GM18511 (cell line): ENCODE measurements around the gene RBM5.

Experiments used
- ATAC-seq: cut with Tn5 transposase; IDR thresholded peaks from one replicate; pipeline ENCODE4 v1.9.1; 2021; ENCODE audit warnings: mild to moderate bottlenecking, moderate library complexity; ENCODE audit not compliant: unreplicated experiment

Gene RBM5

DNA sequence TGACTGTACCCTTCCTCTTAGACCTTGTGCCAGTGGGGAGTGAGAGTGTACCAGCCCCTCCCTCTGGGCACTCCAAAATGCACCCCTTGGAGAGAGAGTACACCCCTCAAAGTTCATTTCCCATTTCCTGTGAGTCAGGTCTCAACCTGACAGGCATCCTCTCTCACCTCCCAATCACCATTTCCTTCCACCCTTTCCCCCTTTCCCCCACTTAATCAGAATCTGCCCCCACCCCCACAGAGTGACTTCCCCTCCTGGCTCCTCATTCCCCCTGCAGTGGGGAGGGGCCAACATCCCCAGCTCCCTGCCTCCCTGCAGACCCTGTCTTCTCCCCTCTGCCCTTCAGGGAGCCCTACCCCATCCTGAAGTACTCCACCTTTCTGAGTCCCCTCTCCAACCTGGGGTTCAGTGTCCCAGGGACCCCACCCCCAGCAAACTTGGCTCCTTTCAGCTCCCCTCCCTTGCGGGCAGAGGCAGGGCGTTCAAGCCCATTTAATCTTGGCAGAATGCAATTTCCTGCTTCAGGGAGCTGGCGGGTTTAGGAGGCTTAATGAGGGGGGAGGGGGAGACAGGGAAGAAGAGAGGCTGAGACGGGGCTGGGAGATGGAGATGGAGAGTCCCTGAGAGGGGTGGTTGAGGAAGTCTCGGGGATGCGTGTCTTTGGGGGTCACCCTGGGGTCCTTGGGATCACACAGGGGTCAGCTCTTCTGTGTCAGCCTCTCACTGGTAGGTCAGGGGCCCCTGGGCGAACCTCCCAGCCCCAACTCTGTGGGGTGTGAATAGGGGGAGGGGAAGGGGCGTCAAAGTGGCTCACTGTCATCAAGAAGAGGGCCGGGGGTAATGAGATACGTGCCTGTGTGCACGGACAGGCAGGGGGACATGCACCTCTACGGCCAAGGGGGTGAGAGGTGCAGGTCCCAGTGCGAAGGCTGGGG lies 49.8 kb downstream of the RBM5 start:
- ATAC-seq: no peak

DNA sequence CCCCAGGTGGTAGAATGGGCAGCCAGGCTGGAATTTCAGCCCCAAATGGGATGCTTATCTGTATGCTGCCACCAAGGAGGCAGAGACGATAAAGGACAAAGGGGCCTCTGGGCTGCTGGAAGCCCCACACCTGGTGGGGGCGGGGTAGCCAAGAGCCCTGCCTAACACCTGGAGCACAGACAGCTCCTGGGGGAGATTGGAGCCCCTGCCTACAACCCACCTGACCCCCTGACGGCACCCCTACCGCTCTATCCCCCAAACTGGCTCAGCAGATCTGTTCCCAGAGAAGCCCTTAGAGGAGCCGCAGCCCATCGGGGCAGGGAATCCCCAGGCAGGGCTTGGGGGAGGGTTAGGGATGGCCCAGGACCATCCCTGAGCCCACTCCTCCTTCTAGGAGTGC lies 50.6 kb downstream of the RBM5 start:
- no peak for ATAC-seq

DNA sequence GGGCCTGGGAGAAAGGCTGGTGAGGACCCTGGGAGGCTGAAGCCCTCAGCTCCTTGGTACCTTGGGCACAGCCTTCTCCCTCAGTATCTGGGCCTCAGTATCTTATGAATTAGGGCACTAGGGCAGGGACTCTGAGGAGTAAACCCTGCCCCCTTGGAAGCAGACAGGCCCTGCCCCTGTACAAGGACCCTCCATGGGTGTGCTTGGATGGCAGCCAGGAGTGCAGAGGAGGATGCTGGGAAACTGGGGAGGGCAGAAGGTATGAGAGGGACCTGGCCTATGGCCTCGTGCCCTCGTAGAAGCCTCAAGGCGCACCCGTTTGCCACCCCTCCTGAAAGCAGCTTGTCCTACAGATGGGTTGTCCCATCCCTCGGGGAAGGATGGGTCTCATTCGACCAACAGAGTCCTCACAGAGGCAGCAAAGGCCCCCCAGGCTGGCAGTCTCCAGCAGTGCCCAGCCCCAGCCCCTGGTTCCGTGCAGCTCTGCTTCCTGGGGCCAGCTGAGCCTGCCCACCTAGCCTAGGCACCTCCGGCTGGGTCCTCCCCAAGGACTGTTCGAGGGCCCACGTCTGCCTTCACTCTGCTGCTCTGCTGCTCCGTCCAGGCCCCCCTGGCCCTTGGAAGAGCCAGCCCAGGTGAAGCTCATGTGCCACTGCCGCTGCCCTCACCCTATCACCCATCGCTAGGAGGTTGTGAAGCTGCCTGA lies 51.2 kb downstream of the RBM5 start:
- ATAC-seq: no peak

DNA sequence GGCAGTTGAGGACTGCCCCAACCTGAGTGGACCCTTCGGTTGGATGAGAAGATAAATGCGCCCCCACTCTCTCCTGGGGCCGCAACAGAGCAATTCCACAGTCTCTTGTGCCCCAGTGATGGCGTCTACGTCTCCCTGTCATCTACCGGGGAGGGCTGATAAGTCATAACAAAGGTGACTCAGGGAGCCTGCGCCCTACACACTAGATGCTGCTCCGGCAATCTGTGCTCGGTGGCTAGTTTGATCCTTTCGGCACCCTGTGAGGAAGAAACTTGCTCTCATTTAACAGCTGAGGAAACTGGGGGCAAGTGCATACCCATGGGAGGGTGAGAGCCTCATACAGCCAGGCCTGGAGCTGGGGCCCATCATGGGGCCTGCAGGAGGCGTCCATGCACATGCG lies 52.3 kb downstream of the RBM5 start:
- no peak for ATAC-seq

DNA sequence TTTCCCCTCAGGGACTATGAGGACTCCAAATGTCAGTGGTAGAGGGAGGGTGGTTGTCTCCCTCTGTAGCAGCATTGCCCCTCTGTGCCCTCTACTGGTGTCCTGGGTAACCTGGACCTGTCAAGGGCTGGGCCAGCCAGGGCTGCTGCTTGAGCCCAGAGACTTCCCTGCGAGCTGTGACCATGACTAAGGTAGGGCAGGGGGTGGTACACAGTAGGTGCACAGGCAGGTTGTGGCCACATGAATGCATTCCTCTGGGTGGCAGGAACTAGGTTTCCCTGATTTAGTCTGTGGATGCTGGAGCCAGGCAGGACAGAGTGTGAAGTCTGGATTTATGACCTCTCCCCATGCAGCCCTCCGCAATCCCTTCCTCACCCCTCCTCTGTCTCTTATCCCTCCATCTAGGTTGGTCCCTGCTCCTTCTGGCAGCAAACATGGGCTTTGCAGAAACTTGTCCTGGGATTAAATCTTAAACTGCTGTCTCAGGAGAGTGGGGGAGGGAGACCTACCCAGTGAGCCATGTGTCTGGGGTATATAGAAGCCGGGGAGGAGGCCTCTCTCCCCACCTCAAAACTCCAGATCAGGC lies 57.7 kb downstream of the RBM5 start:
- no peak for ATAC-seq

DNA sequence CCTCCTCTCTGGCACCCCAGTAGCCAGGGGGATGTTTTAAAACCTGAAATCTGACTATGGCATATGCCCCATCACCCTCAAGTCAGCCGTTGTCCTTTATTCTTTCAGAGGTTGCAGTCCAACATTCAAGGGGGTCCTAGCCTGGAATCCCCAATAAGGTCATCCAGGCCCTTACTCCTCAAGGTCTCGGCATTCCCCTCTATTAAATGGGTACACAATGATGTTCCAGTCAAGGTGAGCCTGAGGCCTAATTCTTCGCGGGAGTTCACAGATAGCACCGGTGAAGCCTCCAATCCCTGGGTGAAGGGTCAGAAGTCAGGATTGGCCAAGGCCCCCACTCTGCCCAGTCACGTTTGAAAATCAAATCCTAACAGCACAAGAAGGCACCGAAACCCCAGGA lies 58.3 kb downstream of the RBM5 start:
- no peak for ATAC-seq

DNA sequence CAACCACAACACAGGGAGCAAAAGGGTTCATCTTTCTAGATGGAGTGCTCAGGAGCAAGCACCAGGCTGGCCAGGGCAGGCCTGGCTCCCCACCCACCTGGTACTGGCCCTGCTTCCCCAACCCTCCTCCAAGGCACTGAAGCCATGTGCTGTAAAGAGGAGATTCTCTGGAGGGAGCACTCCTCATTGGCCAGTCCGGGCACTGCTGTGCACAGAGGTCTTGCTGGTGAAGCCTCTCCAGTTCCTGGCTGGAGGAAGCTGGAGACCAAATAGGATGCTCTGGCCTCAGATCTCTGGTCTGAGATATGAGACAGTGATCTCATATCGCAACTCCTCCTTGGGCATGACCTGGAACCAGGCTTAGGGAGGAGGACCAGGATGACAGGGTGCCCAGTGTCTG lies 58.7 kb downstream of the RBM5 start:
- ATAC-seq: no peak

DNA sequence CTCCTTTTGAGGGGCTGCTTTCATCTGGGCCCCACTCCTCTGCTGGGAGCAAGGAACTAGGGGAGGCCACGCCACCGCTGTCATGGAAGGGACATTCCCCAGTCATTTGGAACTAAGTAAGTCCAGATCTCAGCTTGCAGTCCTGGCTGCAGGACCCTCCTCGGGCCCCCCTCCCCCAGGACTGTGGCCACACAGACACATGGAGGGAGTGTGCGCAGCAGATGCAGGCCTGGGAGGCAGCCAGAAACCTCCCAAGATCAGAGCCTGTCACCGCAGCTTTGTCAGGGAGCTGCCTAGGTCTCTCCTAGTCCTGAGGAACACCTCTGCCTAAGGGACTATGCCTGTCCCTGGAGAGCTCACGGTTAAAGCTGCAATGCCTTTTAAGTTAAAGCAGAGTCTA lies 59.1 kb downstream of the RBM5 start:
- ATAC-seq: no peak

DNA sequence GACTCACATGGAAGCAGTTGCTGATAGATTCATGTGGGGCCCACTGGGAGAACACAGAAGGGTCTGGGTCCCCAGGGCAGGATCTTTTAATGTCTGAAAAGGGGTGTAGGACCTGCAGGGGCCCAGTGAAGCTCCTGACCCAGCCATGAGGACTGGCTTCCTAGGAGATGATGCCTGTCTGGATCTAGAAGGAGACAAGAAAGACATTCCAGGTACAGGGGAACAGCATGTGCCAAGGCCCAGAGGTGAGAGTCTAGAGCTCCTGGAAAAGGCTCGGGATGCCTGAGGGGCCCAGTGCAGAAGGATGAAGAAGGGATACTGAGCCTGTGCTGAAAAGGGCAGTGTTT lies 61.7 kb downstream of the RBM5 start:
- ATAC-seq: no peak

DNA sequence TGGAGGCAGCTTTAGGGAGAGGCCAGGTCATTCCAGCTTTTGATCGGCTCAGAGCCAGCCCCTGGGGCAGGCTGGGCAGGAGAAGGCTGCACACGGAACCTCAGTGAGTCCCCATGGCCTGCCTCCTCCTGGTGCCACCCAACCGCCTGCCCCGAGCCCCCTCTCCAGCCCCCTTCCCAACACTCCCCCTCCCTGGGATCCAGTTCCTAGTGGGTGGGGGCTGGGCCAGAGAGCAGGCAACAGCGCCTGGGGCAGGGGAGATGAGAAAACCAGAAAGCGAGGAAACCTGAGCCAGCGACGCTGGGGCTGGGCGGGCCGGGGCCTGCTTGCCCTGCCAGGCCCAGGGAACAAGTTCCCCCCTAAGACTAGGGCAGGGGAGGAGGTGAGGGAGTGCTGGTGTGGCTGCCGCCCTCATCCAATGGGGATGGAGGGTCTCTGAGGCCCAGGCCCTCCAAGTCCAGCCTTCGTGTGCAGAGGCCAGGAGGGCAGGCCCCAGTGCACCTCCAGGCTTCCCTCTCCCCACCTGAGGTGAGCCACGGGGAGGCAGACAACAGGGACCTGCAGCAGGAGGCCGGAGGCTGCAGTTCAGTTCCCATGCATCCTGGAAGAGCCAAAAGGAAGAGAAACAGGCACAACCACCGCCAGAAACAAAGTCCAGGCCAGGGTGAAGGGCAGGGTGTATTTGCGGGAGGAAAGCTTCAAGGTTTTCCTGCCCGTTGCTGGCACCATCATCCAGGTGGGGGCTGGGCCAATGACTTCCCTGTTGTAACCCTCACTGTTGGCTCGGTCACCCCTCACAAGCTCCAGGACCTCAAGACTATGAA lies 62.4 kb downstream of the RBM5 start:
- no peak for ATAC-seq

DNA sequence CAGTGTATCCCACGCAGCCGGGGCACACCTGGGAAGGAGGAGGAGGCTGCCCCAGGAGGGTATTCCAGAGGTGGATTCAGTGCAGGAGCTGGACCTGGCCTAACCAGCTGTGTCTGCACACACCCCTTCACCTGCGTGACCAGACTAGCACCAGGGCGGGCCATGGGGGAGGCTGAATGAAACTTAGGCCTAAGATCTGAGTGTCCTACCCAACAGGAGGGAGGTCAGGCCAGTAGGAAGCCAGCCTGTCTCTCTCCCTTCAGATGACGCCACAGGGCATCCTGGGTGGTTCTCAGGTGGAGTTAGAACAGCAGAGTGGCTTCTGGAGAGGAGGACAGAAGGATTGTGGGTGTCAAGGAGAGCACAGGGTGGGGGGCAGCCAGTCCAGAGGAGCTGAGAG lies 63.0 kb downstream of the RBM5 start:
- no peak for ATAC-seq

DNA sequence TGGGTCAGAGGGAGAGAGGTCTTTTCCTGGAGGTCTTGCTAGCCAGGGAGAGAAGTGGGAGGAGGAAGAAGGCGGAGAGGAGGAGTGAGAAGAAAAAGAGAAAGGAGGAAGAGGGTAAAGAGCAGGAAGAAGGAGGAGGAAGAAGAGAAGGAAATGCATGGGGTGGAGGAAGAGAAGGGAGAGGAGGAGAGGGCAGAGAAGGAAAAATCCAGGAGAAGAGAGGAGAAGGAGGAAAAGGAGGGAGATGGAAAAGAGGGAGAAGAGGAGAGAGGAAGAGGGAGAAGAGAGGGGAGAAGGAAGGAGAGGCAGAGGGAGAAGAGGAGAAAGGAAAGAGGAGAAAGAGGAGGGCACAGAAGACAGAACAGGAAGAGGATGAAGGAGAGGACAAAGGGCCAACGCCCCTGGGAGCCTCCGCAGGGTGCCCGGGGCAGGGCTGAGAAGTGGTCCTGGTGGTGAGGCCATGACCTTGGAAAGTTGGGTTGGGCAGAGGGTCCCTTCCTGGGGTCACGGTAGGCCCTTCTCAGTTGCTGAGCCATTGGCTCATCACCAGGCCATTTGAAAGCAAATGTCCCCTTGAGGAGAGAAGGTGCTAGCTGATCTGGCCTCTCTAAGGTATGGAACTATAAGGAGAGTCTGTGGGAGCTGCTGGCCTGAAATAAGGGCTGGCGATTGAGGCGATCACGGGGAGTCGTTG lies 65.2 kb downstream of the RBM5 start:
- ATAC-seq: no peak

DNA sequence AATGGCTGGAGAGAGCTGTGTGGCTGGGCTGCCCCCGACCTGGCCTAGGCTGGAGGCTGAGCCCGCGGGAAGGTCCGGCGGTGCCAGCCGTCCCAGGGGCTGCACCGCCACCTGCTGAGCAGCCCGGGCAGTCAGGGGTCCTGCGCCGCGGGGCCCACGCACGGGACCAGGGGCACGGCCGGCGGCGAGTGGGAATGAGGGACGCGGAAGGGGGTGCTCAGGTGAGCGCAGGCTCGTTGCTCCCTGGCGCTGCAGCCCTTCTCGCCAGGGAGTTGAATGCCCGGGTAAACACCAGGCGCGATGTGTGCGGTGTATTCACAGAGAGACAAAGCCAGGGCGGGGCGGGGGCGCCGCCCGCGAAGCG lies 65.7 kb downstream of the RBM5 start:
- peak; percentile 38 for ATAC-seq

DNA sequence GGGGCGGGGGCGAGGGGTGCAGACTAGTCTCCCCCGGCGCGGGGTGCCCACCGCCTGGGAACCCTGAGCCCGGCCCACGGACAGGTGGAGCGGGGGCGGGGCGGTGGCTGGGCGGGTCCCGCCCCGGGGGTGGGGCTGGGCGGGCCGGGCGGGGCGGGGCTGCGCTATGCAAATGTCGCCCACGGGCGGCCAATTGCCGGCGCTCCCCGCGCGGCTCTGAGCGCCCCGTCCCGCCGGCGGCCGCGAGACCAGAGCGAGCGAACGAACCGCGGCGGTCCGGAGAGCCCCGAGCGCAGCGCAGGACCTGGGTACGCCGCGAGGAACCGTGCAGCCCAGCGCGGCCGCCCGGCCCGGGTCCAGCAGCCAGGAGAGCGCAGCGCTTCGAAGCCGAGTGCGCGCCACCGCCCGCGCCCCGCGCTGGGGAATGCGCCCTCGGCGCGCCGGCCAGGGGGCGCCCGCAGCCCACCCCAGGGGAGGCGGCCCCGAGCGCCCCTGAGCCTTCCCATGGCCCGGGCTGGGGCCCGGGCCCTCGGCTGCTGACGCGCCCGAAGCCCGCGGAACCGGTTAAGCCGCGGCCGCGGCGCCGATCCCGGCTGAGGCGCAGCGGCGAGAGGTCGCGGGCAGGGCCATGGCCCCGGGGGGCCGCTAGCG lies 66.2 kb downstream of the RBM5 start, which contains the start of gene SEMA3F:
Gene SEMA3F (plus strand): TSS at position 485 of the 651 bp plus-strand sequence. CDS start 4,299 bp downstream, outside the sequence.
- ATAC-seq: peak; percentile 75

DNA sequence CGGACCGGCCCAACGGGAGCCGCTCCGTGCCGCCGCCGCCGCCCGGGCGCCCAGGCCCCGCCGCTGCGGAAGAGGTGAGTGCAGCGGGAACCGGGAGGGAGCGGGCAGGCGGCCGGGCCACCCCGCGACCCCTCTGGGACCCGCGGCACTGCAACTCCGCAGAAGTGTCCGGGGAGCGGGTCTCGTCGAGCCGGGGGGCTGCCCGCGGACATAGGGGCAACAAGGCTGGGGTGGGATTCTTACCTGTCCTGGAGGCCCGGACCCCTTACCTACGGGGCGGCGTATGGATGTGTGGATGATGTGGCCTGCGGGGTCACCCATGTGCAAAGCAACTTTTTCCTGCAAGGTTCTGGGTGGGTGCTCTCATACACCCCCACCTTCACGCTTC lies 66.8 kb downstream of the RBM5 start:
- peak; percentile 18 for ATAC-seq

DNA sequence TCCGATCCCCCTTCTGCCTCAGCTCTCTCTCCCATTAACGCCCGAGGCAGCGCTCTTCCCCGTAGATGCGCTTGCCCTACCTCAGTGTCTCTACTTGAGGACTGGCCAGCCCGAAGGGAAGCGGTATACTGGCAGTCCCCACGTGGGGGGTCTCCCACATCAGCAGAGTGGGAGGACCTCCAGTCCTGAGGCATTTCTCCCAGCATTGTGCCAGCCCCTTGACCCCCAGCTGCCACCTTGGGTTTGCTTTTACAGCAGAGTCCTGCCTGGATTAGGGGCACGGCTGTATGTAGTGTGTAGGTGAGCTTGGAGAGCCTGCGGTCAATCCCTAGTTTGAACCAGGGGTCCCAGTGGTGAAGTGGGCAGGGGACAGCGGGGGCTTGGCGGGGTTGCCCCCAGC lies 67.2 kb downstream of the RBM5 start:
- no peak for ATAC-seq

DNA sequence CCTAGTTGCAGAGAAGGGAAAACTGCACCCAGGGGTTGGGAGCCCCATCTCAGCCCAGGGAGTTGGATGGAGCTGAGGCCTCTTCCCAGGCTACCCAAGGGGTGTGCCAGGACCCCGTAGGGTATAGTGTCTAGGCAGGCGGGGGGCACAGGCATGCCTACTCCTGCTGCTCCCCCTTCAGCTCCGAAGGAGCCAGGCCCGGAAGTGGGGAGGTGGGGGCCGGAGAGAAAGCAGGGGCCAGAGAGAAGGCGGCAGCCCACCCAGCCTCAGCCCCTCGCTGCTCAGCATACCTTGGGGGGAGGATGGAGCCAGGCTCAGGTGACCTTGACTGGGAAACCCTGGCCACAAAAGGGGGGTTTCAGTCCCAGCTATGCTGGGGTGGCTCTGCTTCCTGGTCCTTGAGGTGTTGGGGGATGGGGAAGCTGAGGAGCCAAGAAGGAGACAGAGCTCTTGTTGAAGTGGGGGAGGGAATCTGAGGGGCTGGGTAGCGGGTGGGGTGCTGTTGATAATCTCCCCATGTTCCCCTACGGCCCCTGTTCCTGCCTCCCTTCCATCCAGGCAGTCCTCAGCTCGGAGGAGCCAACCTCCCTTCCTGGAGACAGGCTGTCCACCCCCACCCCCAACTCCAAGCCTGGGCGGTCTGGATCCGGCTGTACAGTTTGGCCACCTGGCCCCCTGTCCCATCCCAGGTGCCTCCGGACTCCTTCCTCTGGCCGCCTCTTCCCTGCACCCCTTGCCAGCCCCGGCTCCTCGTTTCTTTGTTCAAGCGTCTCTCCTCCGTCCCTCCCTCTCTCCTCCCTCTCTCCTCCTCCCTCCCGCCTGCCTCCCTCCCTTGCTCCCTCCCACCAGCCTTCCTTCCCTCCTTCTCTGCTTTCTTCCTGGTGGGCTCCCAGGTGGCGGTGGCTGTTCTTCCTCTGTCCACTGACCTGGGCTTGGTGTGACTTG lies 68.1 kb downstream of the RBM5 start:
- ATAC-seq: no peak

DNA sequence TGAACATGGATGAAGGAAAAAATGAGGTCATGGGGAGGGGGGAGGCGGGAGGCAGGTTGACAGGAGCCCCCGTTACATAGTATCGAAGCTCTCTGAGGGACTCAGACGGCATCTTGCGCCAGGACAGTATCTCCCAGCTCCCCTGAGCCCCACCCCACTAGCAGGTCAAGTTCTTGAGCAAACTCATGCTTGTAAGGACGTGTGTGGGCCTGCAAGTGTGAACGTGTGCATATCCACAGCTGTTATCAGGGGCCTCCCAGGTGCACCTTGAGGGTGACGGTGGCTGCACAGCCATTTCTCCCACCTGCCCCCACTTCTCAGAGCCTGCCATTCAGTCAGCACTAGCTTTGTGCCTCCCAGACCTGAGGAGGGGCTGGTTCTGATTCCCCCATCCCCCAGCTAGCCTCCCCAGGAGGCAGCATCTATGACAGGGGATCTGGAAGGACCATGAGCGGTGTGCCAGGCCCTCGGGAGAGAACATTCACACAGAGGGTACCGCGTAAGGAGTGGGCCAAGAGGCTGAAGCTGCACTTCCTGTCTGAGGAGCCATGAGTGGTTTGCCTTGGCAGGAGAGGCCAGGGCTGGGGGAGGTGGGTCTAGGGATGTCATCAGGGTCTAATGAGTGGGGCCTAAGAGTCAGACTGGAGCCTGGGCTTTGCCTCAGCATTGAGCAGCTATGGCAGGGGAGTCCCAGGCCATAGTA lies 69.3 kb downstream of the RBM5 start:
- no peak for ATAC-seq
